GM21381 (cell line): ENCODE measurements around the gene PDLIM1.

Source experiments
- ATAC-seq: cut with Tn5 transposase; IDR thresholded peaks from one replicate; pipeline ENCODE4 v1.9.1; 2021; ENCODE audit warnings: mild to moderate bottlenecking, moderate library complexity; ENCODE audit not compliant: unreplicated experiment

Gene PDLIM1

GRCh38 chr10:95319239-95319638 lies 28.4 kb upstream of the PDLIM1 start:
- no peak for ATAC-seq

- ATAC-seq, result no peak
Measured at GRCh38 chr10:95315509-95315908, 24.7 kb upstream of the PDLIM1 start.

- ATAC-seq, result no peak
Measured at GRCh38 chr10:95314192-95314918, 23.6 kb upstream of the PDLIM1 start.

GRCh38 chr10:95312986-95313495 lies 22.2 kb upstream of the PDLIM1 start:
- ATAC-seq, result no peak

GRCh38 chr10:95312257-95312656 lies 21.5 kb upstream of the PDLIM1 start:
- ATAC-seq, result no peak

- ATAC-seq, result peak; percentile 55
Measured at GRCh38 chr10:95309958-95310357, 19.2 kb upstream of the PDLIM1 start.

- ATAC-seq, result no peak
Measured at GRCh38 chr10:95308389-95309302, 17.8 kb upstream of the PDLIM1 start.

GRCh38 chr10:95306851-95307250 lies 16.0 kb upstream of the PDLIM1 start:
- ATAC-seq, result no peak

- no peak for ATAC-seq
Measured at GRCh38 chr10:95306318-95306650, 15.5 kb upstream of the PDLIM1 start.

GRCh38 chr10:95305606-95306317 lies 15.0 kb upstream of the PDLIM1 start:
- ATAC-seq, result no peak

GRCh38 chr10:95304976-95305375 lies 14.2 kb upstream of the PDLIM1 start:
- ATAC-seq, result no peak

GRCh38 chr10:95304463-95304862 lies 13.7 kb upstream of the PDLIM1 start:
- no peak for ATAC-seq

- no peak for ATAC-seq
Measured at GRCh38 chr10:95303950-95304349, 13.1 kb upstream of the PDLIM1 start.

- ATAC-seq, result no peak
Measured at GRCh38 chr10:95303535-95303934, 12.7 kb upstream of the PDLIM1 start.

GRCh38 chr10:95300022-95300539 lies 9.3 kb upstream of the PDLIM1 start:
- no peak for ATAC-seq

- ATAC-seq, result peak; percentile 48
Measured at GRCh38 chr10:95297402-95297801, 6.6 kb upstream of the PDLIM1 start.

GRCh38 chr10:95296764-95297163 lies 6.0 kb upstream of the PDLIM1 start:
- ATAC-seq, result no peak

- peak; percentile 67 for ATAC-seq
Measured at GRCh38 chr10:95295031-95295755, 4.4 kb upstream of the PDLIM1 start.

- ATAC-seq, result no peak
Measured at GRCh38 chr10:95293631-95294030, 2.8 kb upstream of the PDLIM1 start.

- ATAC-seq, result no peak
Measured at GRCh38 chr10:95291365-95292039, 699 bp upstream of the PDLIM1 start.
